Activated CD8-positive, alpha-beta memory T cell treated with anti-CD3 and anti-CD28 coated beads, Interleukin-2, amount 50 U/mL, for 1 hour (primary cell): ENCODE measurements around the gene ARID1B.

Experiments
- DNase-seq: peaks from one replicate; pipeline ENCODE4 v3.0.0-alpha.2; 2020; ENCODE audit errors: extremely low read depth

Gene ARID1B

GRCh38 chr6:157157258-157157657, 380.1 kb downstream of the ARID1B start:
- no peak for DNase-seq

- no peak for DNase-seq
These were observed 381.3 kb downstream of the ARID1B start for GRCh38 chr6:157158456-157158855.

GRCh38 chr6:157158897-157159296, 381.7 kb downstream of the ARID1B start:
- DNase-seq = no peak

- no peak for DNase-seq
These were observed 382.2 kb downstream of the ARID1B start for GRCh38 chr6:157159348-157159747.

GRCh38 chr6:157161912-157162311, 384.7 kb downstream of the ARID1B start:
- DNase-seq = no peak

GRCh38 chr6:157162766-157163433, 385.7 kb downstream of the ARID1B start:
- no peak for DNase-seq

GRCh38 chr6:157163434-157164159, 386.4 kb downstream of the ARID1B start:
- no peak for DNase-seq

GRCh38 chr6:157164972-157165371, 387.8 kb downstream of the ARID1B start:
- DNase-seq = no peak

GRCh38 chr6:157166784-157167183, 389.6 kb downstream of the ARID1B start:
- no peak for DNase-seq

- no peak for DNase-seq
These were observed 390.7 kb downstream of the ARID1B start for GRCh38 chr6:157167837-157168236.

- DNase-seq = no peak
These were observed 391.3 kb downstream of the ARID1B start for GRCh38 chr6:157168471-157168870.

GRCh38 chr6:157169226-157169625, 392.0 kb downstream of the ARID1B start:
- no peak for DNase-seq

- DNase-seq = no peak
These were observed 392.5 kb downstream of the ARID1B start for GRCh38 chr6:157169656-157170055.

GRCh38 chr6:157170535-157170934, 393.4 kb downstream of the ARID1B start:
- DNase-seq = no peak

GRCh38 chr6:157171801-157172200, 394.6 kb downstream of the ARID1B start:
- DNase-seq = no peak

- DNase-seq = no peak
These were observed 395.1 kb downstream of the ARID1B start for GRCh38 chr6:157172231-157172701.

GRCh38 chr6:157172830-157173536, 395.8 kb downstream of the ARID1B start:
- no peak for DNase-seq

- no peak for DNase-seq
These were observed 396.6 kb downstream of the ARID1B start for GRCh38 chr6:157173776-157174175.

GRCh38 chr6:157174731-157175130, 397.6 kb downstream of the ARID1B start:
- no peak for DNase-seq

- no peak for DNase-seq
These were observed 400.7 kb downstream of the ARID1B start for GRCh38 chr6:157177731-157178336.

- no peak for DNase-seq
These were observed 404.5 kb downstream of the ARID1B start for GRCh38 chr6:157181649-157182048.
